ENCODE results near the gene GRB7.

DNA sequence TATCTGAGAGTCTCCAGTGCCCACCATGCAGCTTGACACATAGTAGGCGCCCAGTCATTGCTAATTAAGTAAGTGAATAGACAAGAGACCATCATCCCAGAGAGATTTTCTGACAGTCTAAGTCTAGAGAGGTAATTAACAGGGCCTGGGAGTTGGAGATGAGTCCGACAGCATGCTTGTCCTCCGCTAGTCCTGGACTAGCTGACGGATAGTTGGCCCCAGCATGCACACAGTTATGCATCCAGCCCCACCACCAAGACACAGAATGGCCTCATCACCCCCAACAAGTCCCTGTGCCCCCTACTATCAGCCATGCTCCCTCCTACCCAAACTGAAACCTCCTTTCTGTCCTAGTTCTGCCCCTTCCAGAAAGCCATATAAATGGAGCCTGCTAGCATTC lies 10.0 kb downstream of the GRB7 start:
- no peak for TF ChIP-seq EZH2 (IDR thresholded peaks at IDR 0.05; ENCODE audit: low read depth, unreplicated experiment)
- TF ChIP-seq CREB1 (CRISPR knock-in tag; IDR thresholded peaks at IDR 0.05; ENCODE audit: low read depth): no peak

All from GM23338 (cell line).